ENCODE results near the gene PHKA2.
"Not testable (repeated sequence)": the region's sequence is repeated elsewhere in the genome, so short reads cannot be mapped to it uniquely, and the experiment has no call there.

Gene PHKA2

DNA sequence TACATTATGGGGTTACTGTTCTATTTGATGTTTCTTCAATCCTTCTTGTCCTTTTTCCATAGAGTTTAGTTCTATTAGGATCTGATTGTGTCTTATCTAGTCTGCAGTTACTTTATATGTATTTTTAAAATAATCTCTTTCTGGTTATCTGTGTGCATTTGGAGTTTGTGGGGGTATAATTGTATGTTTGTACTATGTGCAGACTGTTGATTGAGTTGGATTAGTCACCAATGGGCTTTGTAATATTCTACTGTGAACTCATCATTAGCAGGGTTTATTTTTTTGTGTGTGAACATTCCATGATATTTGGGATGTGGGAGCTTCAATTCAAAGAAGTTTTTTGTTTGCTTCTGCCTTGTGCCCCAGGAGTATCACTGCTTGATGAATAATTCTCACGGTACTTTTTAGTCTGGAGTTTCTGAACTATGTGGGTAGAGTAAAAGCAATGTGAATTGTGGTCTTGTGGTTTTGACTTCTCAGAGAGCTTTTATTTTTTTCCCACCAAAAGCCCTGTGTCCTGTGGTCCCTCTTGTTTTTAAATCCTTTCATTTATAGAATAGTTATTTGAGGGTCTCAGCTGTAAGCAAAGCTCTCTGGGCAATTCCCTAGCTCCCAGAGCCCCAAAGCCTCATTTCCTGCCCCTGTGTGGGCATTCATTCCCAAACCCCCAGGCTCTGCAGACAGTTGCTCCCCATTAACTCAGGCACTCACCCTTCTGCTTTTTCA, 127.8 kb downstream of the PHKA2 start:
- DNase-seq = no peak

DNA sequence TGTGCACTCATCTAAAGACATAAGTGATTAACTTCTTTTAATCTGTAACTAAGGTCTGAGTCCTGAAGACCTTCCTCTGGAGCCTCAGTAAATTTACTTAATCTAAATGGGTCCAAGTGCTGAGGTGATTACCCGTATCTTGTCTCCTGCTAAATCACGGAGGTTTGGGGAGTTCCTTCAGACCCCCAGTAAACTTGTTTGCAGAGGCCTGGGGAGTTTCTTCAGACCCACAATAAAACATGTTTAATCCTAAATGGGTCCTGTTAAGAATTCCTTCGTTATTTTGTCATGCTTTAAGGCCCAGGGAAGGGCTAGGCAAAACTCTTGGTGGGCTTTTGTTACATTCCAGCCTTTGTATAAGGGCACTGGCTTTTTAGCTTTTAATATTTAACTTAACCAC, 136.0 kb downstream of the PHKA2 start:
- not testable (repeated sequence) for DNase-seq
